ENCODE data around the gene PDC. TPM values are rescaled to one million over a fixed set of nuclear protein-coding genes. Genes with fewer than 3 reads are reported as not detected.

The PDC gene
- not detected in 2 replicates for total RNA-seq

DNA sequence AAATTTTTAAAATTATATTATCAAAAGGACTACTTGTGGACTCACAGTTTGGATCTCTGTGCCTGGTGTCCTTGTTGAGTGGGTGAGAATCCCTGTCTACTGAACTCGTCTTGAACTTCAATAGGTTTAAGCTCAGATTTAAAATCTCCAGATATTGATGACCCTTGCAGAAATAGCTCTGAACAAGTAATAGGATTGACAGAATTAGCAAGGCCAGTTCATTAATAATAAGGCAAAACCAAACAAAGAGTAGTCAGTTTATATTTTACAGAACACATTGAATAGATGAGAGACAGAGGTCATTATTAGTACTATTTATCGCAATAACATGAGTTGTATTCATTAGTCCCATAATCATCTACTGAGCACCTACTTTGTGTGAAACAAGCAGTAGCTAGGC lies at the start of gene PDC:
Gene PDC (minus strand): TSS at position 101 of the 400 bp plus-strand sequence. CDS start 11,655 bp downstream, outside the sequence.
- Mint-ChIP-seq H3K27me3 (peaks cover 2% of the 10 kb centered on the region), H3K27ac (no peak within 1 kb of the TSS), H3K4me3 (no peak within 1 kb of the TSS), H3K36me3 (ENCODE audit: low read depth) (no peaks in the 10 kb centered on the region), H3K9me3 (no peaks in the 10 kb centered on the region), H3K4me1 (peaks cover 7% of the 10 kb centered on the region)
- DNase-seq (no peak), ATAC-seq (ENCODE audit: low read depth) (no peak)
- POLR2A ChIA-PET = no interaction called here
- CTCF ChIA-PET = no interaction called here
- intact Hi-C loops (cut with micrococcal nuclease) = no loop called here
- TF ChIP-seq CTCF (IDR thresholded peaks at IDR 0.05) = no peak

DNA sequence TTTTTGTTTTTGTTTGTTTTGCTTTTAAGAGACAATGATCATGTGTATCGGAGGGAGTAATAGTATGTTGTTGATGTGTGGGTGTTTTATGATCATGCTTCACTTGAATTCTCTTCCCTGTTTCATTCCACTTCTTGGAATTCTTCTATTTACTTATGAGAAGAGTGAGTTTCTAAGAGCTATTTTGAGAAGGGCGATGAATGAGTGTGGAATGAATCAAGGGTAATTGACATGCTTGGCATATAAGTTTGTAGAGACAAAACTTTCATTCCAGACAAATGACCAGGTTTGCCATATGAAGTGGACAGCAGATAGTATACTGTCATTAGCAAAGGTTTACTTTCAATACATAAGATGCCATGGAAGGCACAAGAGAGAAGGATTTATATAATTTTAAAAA lies 42.3 kb upstream of the PDC start:
- H3K27me3 Mint-ChIP-seq = no peaks in the 10 kb centered on the region
- TF ChIP-seq CTCF (IDR thresholded peaks at IDR 0.05) = no peak
- H3K36me3 Mint-ChIP-seq (ENCODE audit: low read depth) = no peaks in the 10 kb centered on the region
- no peak overlapping the region for H3K27ac Mint-ChIP-seq
- no peak for DNase-seq
- no peak overlapping the region for H3K4me3 Mint-ChIP-seq
- peaks cover 17% of the 10 kb centered on the region for H3K9me3 Mint-ChIP-seq
- no peak for ATAC-seq (ENCODE audit: low read depth)
- ChIA-PET CTCF (no interaction called here), POLR2A (no interaction called here)
- no peaks in the 10 kb centered on the region for H3K4me1 Mint-ChIP-seq
- intact Hi-C loops (cut with micrococcal nuclease) = no loop called here

DNA sequence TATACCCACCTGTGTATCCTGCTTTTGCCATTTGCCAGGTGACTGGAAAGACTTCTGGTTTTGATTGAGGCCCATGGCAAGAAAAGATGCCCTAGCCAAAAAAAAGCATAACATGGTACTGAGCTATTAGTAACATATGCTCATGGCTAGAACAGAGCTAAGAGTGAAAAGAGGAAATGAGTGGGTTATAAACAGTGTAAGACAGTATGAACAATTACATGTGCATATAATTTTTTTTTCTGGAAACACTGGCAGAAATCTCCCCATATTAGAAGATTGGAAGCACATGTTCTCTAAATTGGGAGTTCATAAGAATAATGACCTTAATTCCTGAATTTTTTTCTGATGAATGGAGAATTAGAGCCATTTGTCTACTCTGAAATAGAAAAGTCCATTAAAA lies 41.2 kb upstream of the PDC start:
- Mint-ChIP-seq H3K4me3 (no peak overlapping the region), H3K27ac (no peak overlapping the region), H3K9me3 (peaks cover 14% of the 10 kb centered on the region), H3K27me3 (no peaks in the 10 kb centered on the region), H3K36me3 (ENCODE audit: low read depth) (no peaks in the 10 kb centered on the region), H3K4me1 (no peaks in the 10 kb centered on the region)
- no peak for TF ChIP-seq CTCF (IDR thresholded peaks at IDR 0.05)
- ChIA-PET CTCF (no interaction called here), POLR2A (no interaction called here)
- DNase-seq = no peak
- no peak for ATAC-seq (ENCODE audit: low read depth)
- intact Hi-C loops (cut with micrococcal nuclease) = no loop called here

DNA sequence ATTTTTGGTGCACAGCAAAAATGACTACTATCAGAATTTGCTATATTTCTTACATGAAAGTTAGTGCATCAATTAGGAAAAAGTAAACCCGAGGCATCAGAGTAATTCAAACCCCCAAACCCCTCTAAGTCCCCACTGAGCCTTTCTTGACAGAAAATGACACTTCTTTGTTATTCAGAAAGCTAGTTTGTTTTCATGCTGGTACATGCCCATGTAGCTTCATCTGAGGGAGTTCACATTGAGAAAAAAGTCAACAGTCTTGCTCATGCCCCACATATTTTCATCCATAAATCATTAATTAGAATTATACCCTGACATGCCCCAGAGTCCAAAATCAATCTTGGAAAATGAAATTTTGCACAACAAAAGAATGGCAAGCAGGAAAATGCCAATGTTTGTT lies 39.9 kb upstream of the PDC start:
- Mint-ChIP-seq H3K9me3 (peaks cover 8% of the 10 kb centered on the region), H3K4me3 (no peak overlapping the region), H3K27ac (no peak overlapping the region), H3K27me3 (no peaks in the 10 kb centered on the region), H3K36me3 (ENCODE audit: low read depth) (no peaks in the 10 kb centered on the region), H3K4me1 (no peaks in the 10 kb centered on the region)
- POLR2A ChIA-PET = no interaction called here
- ATAC-seq (ENCODE audit: low read depth) = no peak
- CTCF ChIA-PET = no interaction called here
- TF ChIP-seq CTCF (IDR thresholded peaks at IDR 0.05) = no peak
- no peak for DNase-seq
- intact Hi-C loops (cut with micrococcal nuclease) = no loop called here

- Mint-ChIP-seq H3K27ac (no peak overlapping the region), H3K27me3 (no peaks in the 10 kb centered on the region), H3K4me3 (no peak overlapping the region), H3K36me3 (ENCODE audit: low read depth) (no peaks in the 10 kb centered on the region), H3K4me1 (no peaks in the 10 kb centered on the region), H3K9me3 (no peaks in the 10 kb centered on the region)
- ChIA-PET CTCF (no interaction called here), POLR2A (no interaction called here)
- ATAC-seq (ENCODE audit: low read depth) = no peak
- DNase-seq = no peak
- intact Hi-C loops (cut with micrococcal nuclease) = no loop called here
- TF ChIP-seq CTCF (IDR thresholded peaks at IDR 0.05) = no peak
These were observed 38.7 kb upstream of the PDC start for GRCh38 chr1:186499571-186499970.

All from activated B cell treated with CpG ODN at 0.5 μM for 24 hours (primary cell).